ENCODE results near the gene ENC1. TPM values are rescaled to one million over a fixed set of nuclear protein-coding genes. Genes with fewer than 3 reads are reported as not detected.

Gene ENC1
- total and polyA plus RNA-seq, 7 donors: 0.58 to 28.3 (median 2.8) TPM

- H3K27me3 ChIP-seq (ENCODE audit: insufficient read depth in 3 of 3, low read length in 2 of 3): no peaks in the 10 kb centered on the region
- no peaks in the 10 kb centered on the region for H3K4me1 ChIP-seq
- H3K4me3 ChIP-seq: no peak overlapping the region
- WGBS, 3 donors: 88 to 93% (median 92%) methylated on average over 9 of the region's 9 CpGs
- no peaks in the 10 kb centered on the region for H3K9me3 ChIP-seq
- DNase-seq: no peak
- H3K36me3 ChIP-seq (ENCODE audit: insufficient read depth in 1 of 2, low read depth in 1 of 2): no peaks in the 10 kb centered on the region
- intact Hi-C loops (cut with DNase I): no loop called here
- TF ChIP-seq, protein P1, sequence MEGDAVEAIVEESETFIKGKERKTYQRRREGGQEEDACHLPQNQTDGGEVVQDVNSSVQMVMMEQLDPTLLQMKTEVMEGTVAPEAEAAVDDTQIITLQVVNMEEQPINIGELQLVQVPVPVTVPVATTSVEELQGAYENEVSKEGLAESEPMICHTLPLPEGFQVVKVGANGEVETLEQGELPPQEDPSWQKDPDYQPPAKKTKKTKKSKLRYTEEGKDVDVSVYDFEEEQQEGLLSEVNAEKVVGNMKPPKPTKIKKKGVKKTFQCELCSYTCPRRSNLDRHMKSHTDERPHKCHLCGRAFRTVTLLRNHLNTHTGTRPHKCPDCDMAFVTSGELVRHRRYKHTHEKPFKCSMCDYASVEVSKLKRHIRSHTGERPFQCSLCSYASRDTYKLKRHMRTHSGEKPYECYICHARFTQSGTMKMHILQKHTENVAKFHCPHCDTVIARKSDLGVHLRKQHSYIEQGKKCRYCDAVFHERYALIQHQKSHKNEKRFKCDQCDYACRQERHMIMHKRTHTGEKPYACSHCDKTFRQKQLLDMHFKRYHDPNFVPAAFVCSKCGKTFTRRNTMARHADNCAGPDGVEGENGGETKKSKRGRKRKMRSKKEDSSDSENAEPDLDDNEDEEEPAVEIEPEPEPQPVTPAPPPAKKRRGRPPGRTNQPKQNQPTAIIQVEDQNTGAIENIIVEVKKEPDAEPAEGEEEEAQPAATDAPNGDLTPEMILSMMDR (IDR thresholded peaks at IDR 0.05): no peak
- H3K27ac ChIP-seq: no peak overlapping the region
- no peak for ATAC-seq
Observed at GRCh38 chr5:74579215-74579614, 61.3 kb downstream of the ENC1 start.

DNA sequence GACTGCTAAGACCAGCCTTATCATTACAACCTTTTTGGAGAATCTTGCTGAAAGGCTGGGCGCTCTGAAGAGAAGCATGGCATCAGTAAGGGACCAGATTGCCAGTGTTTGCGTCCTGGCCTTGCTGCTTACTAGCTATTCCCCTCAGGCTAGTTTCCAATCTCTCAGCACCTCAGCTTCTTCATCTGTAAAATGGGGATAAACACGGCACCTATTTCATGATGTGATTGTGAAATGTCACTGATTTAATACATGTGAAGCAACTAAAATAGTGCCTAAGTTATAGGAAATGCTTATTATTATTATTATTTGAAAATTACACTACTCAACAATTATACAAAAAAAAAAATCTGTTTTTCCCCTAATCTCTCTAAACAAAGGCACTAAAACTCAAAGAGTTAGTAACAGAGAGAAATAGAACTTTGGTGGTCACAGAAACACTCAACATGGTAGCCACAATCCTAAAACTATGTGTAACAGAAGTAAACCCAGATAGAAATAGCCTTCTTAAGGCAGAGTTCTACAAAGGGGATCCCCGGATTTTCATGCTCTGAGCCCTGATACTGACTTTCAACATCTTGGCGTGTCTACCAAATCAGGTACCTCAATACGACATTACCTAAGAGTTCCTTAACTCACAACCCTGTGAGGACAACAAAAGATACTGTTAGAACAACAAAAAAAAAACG, 62.0 kb downstream of the ENC1 start:
- no peaks in the 10 kb centered on the region for H3K27me3 ChIP-seq (ENCODE audit: insufficient read depth in 3 of 3, low read length in 2 of 3)
- DNase-seq: no peak
- H3K36me3 ChIP-seq (ENCODE audit: insufficient read depth in 1 of 2, low read depth in 1 of 2): no peaks in the 10 kb centered on the region
- no peak for ATAC-seq
- no peaks in the 10 kb centered on the region for H3K4me1 ChIP-seq
- no peak overlapping the region for H3K4me3 ChIP-seq
- H3K27ac ChIP-seq: no peak overlapping the region
- no peaks in the 10 kb centered on the region for H3K9me3 ChIP-seq
- TF ChIP-seq, protein P1 (IDR thresholded peaks at IDR 0.05): no peak
- intact Hi-C loops (cut with DNase I): no loop called here
- WGBS, 3 donors: 95 to 98% (median 96%) methylated on average over 7 of the region's 7 CpGs

Other genes starting within 250 kb of the ENC1 start
- 10 to 100 TPM; 48.1 to 63.3 (median 50.3) TPM for gene HEXB, start 44.5 kb upstream of the ENC1 start, total RNA-seq
- gene HEXB, start 44.5 kb upstream of the ENC1 start, polyA plus RNA-seq: 10 to 100 TPM; 31.0 to 48.4 (median 43.9) TPM
- gene GFM2, start 126.4 kb upstream of the ENC1 start, total RNA-seq: 10 to 100 TPM; 17.8 to 47.2 (median 29.7) TPM
- 10 to 100 TPM; 14.2 to 27.6 (median 20.2) TPM for gene GFM2, start 126.4 kb upstream of the ENC1 start, polyA plus RNA-seq
- 10 to 100 TPM; 43.5 to 71.9 (median 54.2) TPM for gene NSA2, start 126.5 kb upstream of the ENC1 start, total RNA-seq
- 10 to 100 TPM; 81.7 to 89.6 (median 88.2) TPM for gene NSA2, start 126.5 kb upstream of the ENC1 start, polyA plus RNA-seq
- gene FAM169A, start 225.7 kb upstream of the ENC1 start, total RNA-seq: under 1 TPM in 2 of 4 donors, not detected in 2; 0.62 to 0.85 TPM
- under 1 TPM in 2 of 3 donors, not detected in 1; 0.01 to 0.05 TPM for gene FAM169A, start 225.7 kb upstream of the ENC1 start, polyA plus RNA-seq